Neural cell (in vitro differentiated cells): Measurements from ENCODE around the gene COQ4. TPM values are rescaled to one million over a fixed set of nuclear protein-coding genes. Genes with fewer than 3 reads are reported as not detected.

Experiments
- H2AFZ ChIP-seq: fragments of 200-600, 300-800 bp; sonication (generic), shearing (Covaris generic); 2 replicates; pipeline ENCODE4 v1.6.0; 2014; ENCODE audit warnings: low read depth, mild to moderate bottlenecking, antibody characterized with exemption, low read length, moderate library complexity
- H3F3A ChIP-seq: fragments of 200-600 bp; shearing (Covaris generic); 2 replicates; pipeline ENCODE4 v1.6.1; 2016; ENCODE audit warnings: mild to moderate bottlenecking, moderate library complexity, mixed read lengths, antibody characterized with exemption, low read length; ENCODE audit not compliant: insufficient read depth, poor library complexity, severe bottlenecking
- H3K27ac ChIP-seq: fragments of 200-600, 300-800 bp; sonication (generic), shearing (Covaris generic); 2 replicates; pipeline ENCODE4 v1.5.1; 2014; ENCODE audit warnings: mild to moderate bottlenecking, low read length, moderate library complexity
- H3K27me3 ChIP-seq: fragments of 300-800, 200-600 bp; sonication (generic), shearing (Covaris generic); 2 replicates; pipeline ENCODE4 v1.6.0; 2014; ENCODE audit warnings: mild to moderate bottlenecking, low read depth, low read length, moderate library complexity; ENCODE audit not compliant: insufficient read depth
- H3K36me3 ChIP-seq: fragments of 300-800, 200-600 bp; sonication (generic), shearing (Covaris generic); 2 replicates; pipeline ENCODE4 v1.5.1; 2014; ENCODE audit warnings: mild to moderate bottlenecking, antibody characterized with exemption, low read length, moderate library complexity; ENCODE audit not compliant: insufficient read depth
- H3K4me2 ChIP-seq: fragments of 300-800, 200-600 bp; sonication (generic), shearing (Covaris generic); 2 replicates; pipeline ENCODE4 v1.6.0; 2014; ENCODE audit warnings: mild to moderate bottlenecking, low read length
- H3K4me3 ChIP-seq: fragments of 300-800, 200-600 bp; sonication (generic), shearing (Covaris generic); 2 replicates; pipeline ENCODE4 v1.5.1; 2014; ENCODE audit warnings: mild to moderate bottlenecking, low read length, moderate library complexity
- H3K79me2 ChIP-seq: fragments of 200-600 bp; shearing (Covaris generic); replicated peaks from 2 replicates; pipeline ENCODE4 v1.6.0; 2014; ENCODE audit warnings: mild to moderate bottlenecking, low read length, moderate library complexity; ENCODE audit not compliant: insufficient read depth
- H3K9ac ChIP-seq: fragments of 300-800, 200-600 bp; sonication (generic), shearing (Covaris generic); 2 replicates; pipeline ENCODE4 v1.6.1; 2016; ENCODE audit warnings: mild to moderate bottlenecking, low read length, mixed read lengths
- H3K9me2 ChIP-seq: fragments of 200-600 bp; shearing (Covaris generic); 2 replicates; pipeline ENCODE4 v1.6.1; 2016; ENCODE audit warnings: mild to moderate bottlenecking, low read length, mixed read lengths; ENCODE audit not compliant: insufficient read depth
- H3K9me3 ChIP-seq: fragments of 200-600, 300-800 bp; sonication (generic), shearing (Covaris generic); 2 replicates; pipeline ENCODE4 v1.6.1; 2016; ENCODE audit warnings: mild to moderate bottlenecking, mixed run types, low read length, moderate library complexity, mixed read lengths
- H4K20me1 ChIP-seq: fragments of 200-600 bp; shearing (Covaris generic); 2 replicates; pipeline ENCODE4 v1.6.1; 2016; ENCODE audit warnings: mild to moderate bottlenecking, mixed run types; ENCODE audit not compliant: insufficient read depth
- CTCF ChIP-seq: fragments of 450-650 bp; IDR thresholded peaks from 2 replicates; pipeline ENCODE4 v1.5.1; 2014; ENCODE audit warnings: antibody characterized with exemption, mild to moderate bottlenecking, moderate library complexity; ENCODE audit not compliant: poor library complexity, severe bottlenecking
- EP300 ChIP-seq: fragments of 450-650 bp; conservative IDR thresholded peaks from 2 replicates; pipeline ENCODE4 v1.6.1; 2014; ENCODE audit warnings: antibody characterized with exemption, mild to moderate bottlenecking, moderate library complexity; ENCODE audit not compliant: poor library complexity, severe bottlenecking
- EZH2 ChIP-seq: fragments of 200-600, 300-800 bp; shearing (Covaris generic), sonication (generic); IDR thresholded peaks from 2 replicates; pipeline ENCODE4 v1.6.1; 2014; ENCODE audit warnings: antibody characterized with exemption, low read length, borderline replicate concordance, mild to moderate bottlenecking; ENCODE audit not compliant: insufficient read depth, poor library complexity, severe bottlenecking
- MXI1 ChIP-seq: fragments of 450-650 bp; conservative IDR thresholded peaks from 2 replicates; pipeline ENCODE4 v1.6.1; 2014; ENCODE audit warnings: antibody characterized with exemption, mild to moderate bottlenecking; ENCODE audit not compliant: poor library complexity, severe bottlenecking
- POLR2AphosphoS5 ChIP-seq: IDR thresholded peaks from 2 replicates; pipeline ENCODE4 v1.6.1; 2012
- RAD21 ChIP-seq: fragments of 450-650 bp; conservative IDR thresholded peaks from 2 replicates; pipeline ENCODE4 v1.6.1; 2014; ENCODE audit warnings: antibody characterized with exemption, mild to moderate bottlenecking, moderate library complexity
- REST ChIP-seq: IDR thresholded peaks from 2 replicates; pipeline ENCODE4 v1.6.1; 2012; ENCODE audit warnings: borderline replicate concordance
- SMC3 ChIP-seq: fragments of 450-650 bp; conservative IDR thresholded peaks from 2 replicates; pipeline ENCODE4 v1.6.1; 2014; ENCODE audit warnings: antibody characterized with exemption, mild to moderate bottlenecking, moderate library complexity; ENCODE audit not compliant: poor library complexity
- TAF1 ChIP-seq: IDR thresholded peaks from 2 replicates; pipeline ENCODE4 v1.6.1; 2012; ENCODE audit warnings: low read depth
- polyA plus RNA-seq: library from polyadenylated mRNA; depleted of rRNA; stranded (reverse); fragments of >200 nt; gene quantifications from 2 replicates; pipeline ENCODE4 v1.2.3, GENCODE V29; 2014

Gene COQ4
- polyA plus RNA-seq, 1 donor from 2014 or later: 108 TPM

GRCh38 chr9:128335161-128335560 lies 12.5 kb downstream of the COQ4 start:
- H3K9ac ChIP-seq: no peak overlapping the region
- no peaks in the 10 kb centered on the region for H3K9me2 ChIP-seq
- no peak overlapping the region for H2AFZ ChIP-seq
- no peaks in the 10 kb centered on the region for H3K79me2 ChIP-seq
- no peaks in the 10 kb centered on the region for H3K36me3 ChIP-seq
- H3K4me3 ChIP-seq: no peak overlapping the region
- no peaks in the 10 kb centered on the region for H3F3A ChIP-seq
- no peaks in the 10 kb centered on the region for H3K27me3 ChIP-seq
- no peaks in the 10 kb centered on the region for H3K9me3 ChIP-seq
- TF ChIP-seq EP300 (no peak), CTCF (no peak), EZH2 (no peak), REST (no peak)
- H3K4me2 ChIP-seq: no peak overlapping the region
- no peak overlapping the region for H3K27ac ChIP-seq
- no peaks in the 10 kb centered on the region for H4K20me1 ChIP-seq

GRCh38 chr9:128335914-128336313 lies 13.3 kb downstream of the COQ4 start:
- TF ChIP-seq SMC3 (no peak), POLR2AphosphoS5 (no peak), RAD21 (no peak), REST (no peak), TAF1 (no peak), MXI1 (no peak), EP300 (no peak), EZH2 (no peak), CTCF (no peak)
- no peak overlapping the region for H3K27ac ChIP-seq
- H4K20me1 ChIP-seq: no peaks in the 10 kb centered on the region
- no peaks in the 10 kb centered on the region for H3K9me3 ChIP-seq
- no peaks in the 10 kb centered on the region for H3K9me2 ChIP-seq
- no peaks in the 10 kb centered on the region for H3K27me3 ChIP-seq
- H3F3A ChIP-seq: no peaks in the 10 kb centered on the region
- H3K79me2 ChIP-seq: no peaks in the 10 kb centered on the region
- H2AFZ ChIP-seq: no peak overlapping the region
- no peak overlapping the region for H3K9ac ChIP-seq
- no peaks in the 10 kb centered on the region for H3K36me3 ChIP-seq
- no peak overlapping the region for H3K4me2 ChIP-seq
- H3K4me3 ChIP-seq: no peak overlapping the region
